PC-9 (cell line): ENCODE measurements around the gene EPB41.

ENCODE experiments used
- EZH2 ChIP-seq: fragments of 200-600 bp; sonication (generic); IDR thresholded peaks from 2 replicates; pipeline ENCODE4 v1.8.0; 2017; ENCODE audit warnings: antibody characterized with exemption, low read depth
- TF ChIP-seq, protein P1 (sequence below): fragments of 200-600 bp; sonication (generic); conservative IDR thresholded peaks from 2 replicates; pipeline ENCODE4 v1.6.1; 2017; ENCODE audit warnings: mixed run types, antibody characterized with exemption, mild to moderate bottlenecking, moderate library complexity

DNA sequence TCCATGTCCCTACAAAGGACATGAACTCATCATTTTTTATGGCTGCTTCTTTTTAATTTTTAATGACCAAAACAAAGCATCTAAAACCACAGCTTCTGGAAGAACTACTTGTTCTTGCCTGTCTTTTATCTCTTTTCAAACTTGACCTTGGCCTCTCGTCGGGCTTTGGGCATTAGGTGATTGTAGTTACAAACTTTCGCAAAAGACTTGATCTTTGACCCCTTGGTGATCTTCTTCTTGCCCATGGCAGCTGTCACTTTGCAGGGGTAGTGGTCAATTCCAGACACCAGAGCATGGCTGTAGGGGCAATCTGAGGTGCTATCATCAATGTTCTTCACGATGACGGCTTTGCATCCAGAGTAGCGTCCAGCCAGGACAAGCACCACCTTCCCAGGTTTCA lies 67.8 kb downstream of the EPB41 start:
- TF ChIP-seq, protein P1, sequence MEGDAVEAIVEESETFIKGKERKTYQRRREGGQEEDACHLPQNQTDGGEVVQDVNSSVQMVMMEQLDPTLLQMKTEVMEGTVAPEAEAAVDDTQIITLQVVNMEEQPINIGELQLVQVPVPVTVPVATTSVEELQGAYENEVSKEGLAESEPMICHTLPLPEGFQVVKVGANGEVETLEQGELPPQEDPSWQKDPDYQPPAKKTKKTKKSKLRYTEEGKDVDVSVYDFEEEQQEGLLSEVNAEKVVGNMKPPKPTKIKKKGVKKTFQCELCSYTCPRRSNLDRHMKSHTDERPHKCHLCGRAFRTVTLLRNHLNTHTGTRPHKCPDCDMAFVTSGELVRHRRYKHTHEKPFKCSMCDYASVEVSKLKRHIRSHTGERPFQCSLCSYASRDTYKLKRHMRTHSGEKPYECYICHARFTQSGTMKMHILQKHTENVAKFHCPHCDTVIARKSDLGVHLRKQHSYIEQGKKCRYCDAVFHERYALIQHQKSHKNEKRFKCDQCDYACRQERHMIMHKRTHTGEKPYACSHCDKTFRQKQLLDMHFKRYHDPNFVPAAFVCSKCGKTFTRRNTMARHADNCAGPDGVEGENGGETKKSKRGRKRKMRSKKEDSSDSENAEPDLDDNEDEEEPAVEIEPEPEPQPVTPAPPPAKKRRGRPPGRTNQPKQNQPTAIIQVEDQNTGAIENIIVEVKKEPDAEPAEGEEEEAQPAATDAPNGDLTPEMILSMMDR = no peak
- no peak for TF ChIP-seq EZH2
